IMR-90 (cell line): Measurements from ENCODE around the gene CTBP1. TPM values are rescaled to one million over a fixed set of nuclear protein-coding genes. Genes with fewer than 3 reads are reported as not detected.

Experiments used
- ATAC-seq: fragments of 200-7000 bp; cut with Tn5 transposase; 2 replicates; pipeline ENCODE4 v1.9.1; 2020; ENCODE audit warnings: low read depth, mild to moderate bottlenecking, moderate library complexity
- BruUV-seq: library from RNA; stranded (reverse); fragments of 400-500 nt; replicated peaks from 2 replicates; lab custom pipeline; 2021; lab: Mats Ljungman, UMichigan
- CTCF ChIA-PET: fragments of 300-600 bp; formaldehyde crosslinking; extraction: SDS; loops from one replicate; lab custom pipeline; 2021; ENCODE audit warnings: antibody characterized with exemption; lab: Yijun Ruan, JAX
- POLR2A ChIA-PET: fragments of 300-600 bp; sonication (Branson Sonifier 250); formaldehyde crosslinking; loops from one replicate; lab custom pipeline; 2022; ENCODE audit warnings: antibody characterized with exemption; ENCODE audit not compliant: unreplicated experiment; lab: Charles Lee
- DNase-seq: peaks from one replicate; pipeline ENCODE4 v3.0.0; 2013
- H2AFZ ChIP-seq: replicated peaks from 2 replicates; pipeline ENCODE3; 2013; ENCODE audit warnings: low read length, mild to moderate bottlenecking; ENCODE audit not compliant: poor library complexity
- H2AK5ac ChIP-seq: 2 replicates; pipeline ENCODE4 v1.6.1; 2013; ENCODE audit warnings: low read depth, low read length, inconsistent platforms
- H2AK9ac ChIP-seq: replicated peaks from 2 replicates; pipeline ENCODE3; 2013; ENCODE audit warnings: mild to moderate bottlenecking, low read depth, low read length, moderate library complexity; ENCODE audit not compliant: poor library complexity
- H2BK120ac ChIP-seq: 2 replicates; pipeline ENCODE4 v1.6.1; 2013; ENCODE audit warnings: low read depth, low read length, inconsistent platforms
- H2BK15ac ChIP-seq: 3 replicates; pipeline ENCODE4 v1.6.1; 2013; ENCODE audit warnings: low read depth, low read length, inconsistent platforms
- H2BK20ac ChIP-seq: 2 replicates; pipeline ENCODE4 v1.6.1; 2013; ENCODE audit warnings: low read depth, mild to moderate bottlenecking, inconsistent platforms, low read length, moderate library complexity
- H2BK5ac ChIP-seq: 2 replicates; pipeline ENCODE4 v1.6.1; 2013; ENCODE audit warnings: mild to moderate bottlenecking, low read depth, low read length, inconsistent platforms; ENCODE audit not compliant: poor library complexity, severe bottlenecking
- H3K14ac ChIP-seq: replicated peaks from 2 replicates; pipeline ENCODE4 v1.6.1; 2013; ENCODE audit warnings: low read depth, low read length, inconsistent platforms
- H3K18ac ChIP-seq: 2 replicates; pipeline ENCODE4 v1.6.1; 2013; ENCODE audit warnings: low read depth, low read length, control low read depth
- H3K23ac ChIP-seq: 2 replicates; pipeline ENCODE4 v1.6.1; 2013; ENCODE audit warnings: low read depth, low read length, inconsistent platforms
- H3K27ac ChIP-seq: 2 replicates; pipeline ENCODE4 v1.5.1; 2013; ENCODE audit warnings: mild to moderate bottlenecking, control low read depth, low read length; ENCODE audit not compliant: insufficient read depth
- H3K27me3 ChIP-seq: 2 replicates; pipeline ENCODE4 v1.6.1; 2013; ENCODE audit warnings: low read length; ENCODE audit not compliant: control insufficient read depth, insufficient read depth
- H3K36me3 ChIP-seq: 2 replicates; pipeline ENCODE4 v1.6.1; 2013; ENCODE audit warnings: low read length, mixed read lengths; ENCODE audit not compliant: control insufficient read depth, insufficient read depth
- H3K4ac ChIP-seq: 2 replicates; pipeline ENCODE4 v1.6.1; 2013; ENCODE audit warnings: low read depth, low read length, inconsistent platforms
- H3K4me1 ChIP-seq: 2 replicates; pipeline ENCODE4 v1.6.1; 2013; ENCODE audit warnings: low read length, mixed read lengths; ENCODE audit not compliant: control insufficient read depth, insufficient read depth
- H3K4me2 ChIP-seq: 2 replicates; pipeline ENCODE4 v1.6.1; 2013; ENCODE audit warnings: low read depth, mild to moderate bottlenecking, control low read depth, low read length, moderate library complexity
- H3K4me3 ChIP-seq: 2 replicates; pipeline ENCODE4 v1.5.1; 2013; ENCODE audit warnings: low read depth, mild to moderate bottlenecking, control low read depth, low read length, moderate library complexity; ENCODE audit not compliant: insufficient read depth
- H3K56ac ChIP-seq: 2 replicates; pipeline ENCODE4 v1.6.1; 2013; ENCODE audit warnings: low read length, inconsistent platforms; ENCODE audit not compliant: insufficient read depth; ENCODE audit errors: extremely low read depth
- H3K79me1 ChIP-seq, 2 experiments: 2 replicates each; pipeline ENCODE4 v1.6.1; 2013; ENCODE audit warnings: low read length in 2 of 2, inconsistent platforms in 1 of 2, low read depth in 1 of 2
- H3K9ac ChIP-seq: 2 replicates; pipeline ENCODE4 v1.6.1; 2013; ENCODE audit warnings: low read depth, low read length, control low read depth
- H3K9me1 ChIP-seq: 2 replicates; pipeline ENCODE4 v1.6.1; 2013; ENCODE audit warnings: low read length, inconsistent platforms; ENCODE audit not compliant: insufficient read depth
- H3K9me3 ChIP-seq: 2 replicates; pipeline ENCODE4 v1.6.1; 2013; ENCODE audit warnings: low read length; ENCODE audit not compliant: control insufficient read depth, insufficient read depth
- H4K20me1 ChIP-seq: 2 replicates; pipeline ENCODE4 v1.6.1; 2013; ENCODE audit warnings: low read length, inconsistent platforms; ENCODE audit not compliant: insufficient read depth
- H4K5ac ChIP-seq: 2 replicates; pipeline ENCODE4 v1.6.1; 2013; ENCODE audit warnings: mild to moderate bottlenecking, low read depth, low read length, control low read depth
- H4K8ac ChIP-seq, 2 experiments: 2 replicates each; pipeline ENCODE4 v1.6.1; 2013; ENCODE audit warnings: low read depth in 2 of 2, low read length in 2 of 2, control low read depth in 1 of 2, inconsistent platforms in 1 of 2
- H4K91ac ChIP-seq: 2 replicates; pipeline ENCODE4 v1.6.1; 2013; ENCODE audit warnings: low read depth, low read length, inconsistent platforms; ENCODE audit not compliant: insufficient read depth
- CHD1 ChIP-seq: IDR thresholded peaks from 2 replicates; pipeline ENCODE4 v1.6.1; 2012; ENCODE audit warnings: low read depth, low read length, improper control_type of control experiment
- POLR2A ChIP-seq: IDR thresholded peaks from 2 replicates; pipeline ENCODE4 v1.6.1; 2012; ENCODE audit warnings: mild to moderate bottlenecking, low read depth, low read length
- WGBS, 2 experiments: methylation state at CpG; one replicate each; pipeline versions ENCODE4 v1.1.5 to v1.1.7; 2013; ENCODE audit warnings: missing lambda C conversion rate in 2 of 2; ENCODE audit not compliant: insufficient read length in 1 of 2; ENCODE audit errors: extremely low coverage in 2 of 2; 5-methylcytosine and 5-hydroxymethylcytosine counted together
- dilution Hi-C: fragments of 300-500 bp; cut with HindIII; formaldehyde crosslinking; loops from one replicate; pipeline ENCODE4 v1.14.3; 2018; ENCODE audit warnings: low sequenced_read_pairs; ENCODE audit not compliant: unreplicated experiment
- in situ Hi-C: fragments of 300-500 bp; cut with MboI; formaldehyde crosslinking; loops from 3 replicates; pipeline ENCODE4 v1.14.3; 2019; ENCODE audit warnings: low sequenced_read_pairs, inconsistent platforms, mixed read lengths
- intact Hi-C: fragments of 100-400 bp; cut with micrococcal nuclease; formaldehyde crosslinking; loops from 2 replicates; pipeline ENCODE4 v1.10.0; 2022
- polyA plus RNA-seq, 3 experiments: library from polyadenylated mRNA; depleted of rRNA; stranded (reverse); fragments of >200 nt; gene quantifications; 2 replicates each; pipeline ENCODE4 v1.2.3, GENCODE V29; 2012; ENCODE audit warnings: low replicate concordance in 1 of 3
- total RNA-seq: library from RNA; depleted of rRNA; stranded (reverse); fragments of >200 nt; gene quantifications from 2 replicates; pipeline ENCODE4 v1.2.3, GENCODE V29; 2012

The CTBP1 gene
- total and polyA plus RNA-seq, 2 of the 4 experiments (the other 2 are of a cell fraction), result 147 to 212 TPM

- no peak for ATAC-seq
- ChIA-PET CTCF (no interaction called here), POLR2A (no interaction called here)
- Histone ChIP-seq H4K91ac (peak overlapping the region; percentile 43; the same call in 1 of the 2 replicates), H3K14ac (peak overlapping the region; percentile 60; the same call in 1 of the 2 replicates), H2AK9ac (peak overlapping the region; percentile 89), H2BK120ac (no peak overlapping the region), H2BK20ac (no peak overlapping the region), H3K18ac (no peak overlapping the region), H3K79me1 (peaks cover 0 to 22% of the 10 kb centered on the region in 2 experiments; a peak in 2 of 4 replicates), H3K9ac (peak overlapping the region; percentile 64), H3K56ac (no peak overlapping the region; the same call in 1 of the 2 replicates), H3K9me3 (no peaks in the 10 kb centered on the region), H3K4me2 (peak overlapping the region; percentile 95), H3K36me3 (peaks cover 3% of the 10 kb centered on the region; the same call in 1 of the 2 replicates), H2BK15ac (no peak overlapping the region), H4K8ac (peak overlapping the region; percentile 62 to 99), H3K23ac (peak overlapping the region; percentile 18; the same call in 1 of the 2 replicates), H4K20me1 (peaks cover 33% of the 10 kb centered on the region), H3K27me3 (no peaks in the 10 kb centered on the region), H3K4me3 (peak overlapping the region; percentile 69), H2BK5ac (no peak overlapping the region), H2AK5ac (no peak overlapping the region; the same call in none of the 2 replicates), H3K9me1 (no peaks in the 10 kb centered on the region), H4K5ac (peak overlapping the region; percentile 68), H3K4ac (peak overlapping the region; percentile 71), H3K27ac (peak overlapping the region; percentile 58; the same call in 1 of the 2 replicates), H2AFZ (peak overlapping the region; percentile 98), H3K4me1 (peaks cover 4% of the 10 kb centered on the region)
- dilution Hi-C loops, result no loop called here
- in situ Hi-C loops, result no loop called here
- no peak for DNase-seq
- TF ChIP-seq POLR2A (no peak), CHD1 (no peak)
- WGBS, 2 experiments, result no CpG with 5 or more reads among the region's 7 CpGs
- no TSS peak for BruUV-seq
- intact Hi-C loops, result no loop called here
These were observed 39.9 kb upstream of the CTBP1 start for GRCh38 chr4:1288786-1289185.
